GM19025 (cell line): ENCODE measurements around the gene SMIM36.
"Not testable (repeated sequence)": the region's sequence is repeated elsewhere in the genome, so short reads cannot be mapped to it uniquely, and the experiment has no call there.

Experiments
- ATAC-seq: cut with Tn5 transposase; IDR thresholded peaks from one replicate; pipeline ENCODE4 v1.9.1; 2021; ENCODE audit warnings: mild to moderate bottlenecking, low read depth, moderate library complexity; ENCODE audit not compliant: unreplicated experiment

Gene SMIM36

DNA sequence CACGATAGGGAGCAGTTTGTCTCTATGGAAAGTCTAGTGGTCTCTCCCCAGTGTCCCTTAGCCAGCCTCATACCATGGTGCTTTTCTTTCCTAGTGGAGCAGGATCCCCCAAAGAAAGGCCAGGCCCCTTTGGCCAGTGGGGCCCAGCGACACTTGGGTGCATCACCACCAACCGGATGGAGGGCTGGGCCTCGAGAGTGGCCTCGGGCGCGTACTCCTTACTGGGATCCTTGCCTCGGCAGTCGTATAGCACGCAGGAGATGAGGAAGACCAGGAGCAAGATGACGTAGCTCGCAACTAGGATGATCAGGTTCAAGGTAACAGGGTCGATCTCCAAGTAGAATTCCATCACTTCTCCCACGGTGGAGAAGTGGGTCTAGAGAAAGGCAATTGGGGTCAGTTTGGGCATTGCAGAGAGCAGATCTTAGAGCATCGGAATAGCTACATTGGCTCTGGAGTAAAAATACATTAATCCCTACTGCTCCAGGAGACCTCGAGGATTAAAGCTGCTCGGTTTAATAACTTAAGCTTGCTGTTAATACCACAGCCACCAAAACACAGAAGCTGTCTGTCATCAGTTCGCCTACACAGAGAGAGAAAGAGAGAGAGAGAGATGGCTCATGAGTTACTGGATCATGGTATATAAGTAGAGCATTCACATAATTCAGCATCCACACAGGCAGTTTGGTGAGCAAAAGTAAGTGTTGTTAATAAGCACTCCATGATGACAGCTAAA, at the start of gene SMIM36:
Gene SMIM36, minus strand, starts transcription at position 467 of the 736 bp plus-strand sequence.
- no peak for ATAC-seq

DNA sequence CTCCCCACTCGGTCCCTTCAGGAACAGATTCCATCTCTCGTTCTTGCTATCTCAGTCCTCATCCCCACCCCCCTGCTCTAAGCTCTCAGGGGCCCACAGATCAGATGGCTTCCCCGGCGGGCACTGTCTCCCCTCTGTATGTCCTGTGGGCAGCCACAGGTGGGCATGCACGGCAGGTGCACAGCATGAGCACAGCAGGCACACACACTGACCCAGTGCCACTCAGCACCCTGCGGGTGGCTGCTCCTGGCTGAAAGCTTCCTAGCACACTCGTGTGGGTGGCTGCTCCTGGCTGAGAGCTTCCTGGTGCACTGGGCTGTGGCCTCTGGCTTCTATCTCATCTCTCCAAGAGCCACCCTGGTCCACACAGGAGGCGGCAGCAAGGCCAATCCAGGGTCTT, 44.5 kb upstream of the SMIM36 start:
- no peak for ATAC-seq

DNA sequence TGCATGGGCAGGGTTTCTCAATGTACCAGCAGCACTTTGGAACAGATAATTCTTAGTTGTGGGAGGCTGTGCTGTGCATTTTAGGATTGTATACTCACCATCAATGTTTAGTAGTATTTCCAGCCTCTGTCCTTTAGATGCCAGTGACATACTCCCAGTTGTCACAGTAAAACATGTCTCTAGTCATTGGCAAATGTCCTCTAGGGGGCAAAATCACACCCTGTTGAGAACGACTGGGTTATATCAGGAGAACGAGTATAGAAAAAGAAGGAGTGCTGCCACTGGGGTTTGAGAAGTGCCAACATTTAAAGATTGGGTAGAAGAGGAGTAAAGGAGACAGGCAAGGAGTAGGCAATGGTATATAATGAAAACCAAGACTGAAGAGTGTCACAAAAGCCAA, 37.9 kb upstream of the SMIM36 start:
- ATAC-seq, result no peak

DNA sequence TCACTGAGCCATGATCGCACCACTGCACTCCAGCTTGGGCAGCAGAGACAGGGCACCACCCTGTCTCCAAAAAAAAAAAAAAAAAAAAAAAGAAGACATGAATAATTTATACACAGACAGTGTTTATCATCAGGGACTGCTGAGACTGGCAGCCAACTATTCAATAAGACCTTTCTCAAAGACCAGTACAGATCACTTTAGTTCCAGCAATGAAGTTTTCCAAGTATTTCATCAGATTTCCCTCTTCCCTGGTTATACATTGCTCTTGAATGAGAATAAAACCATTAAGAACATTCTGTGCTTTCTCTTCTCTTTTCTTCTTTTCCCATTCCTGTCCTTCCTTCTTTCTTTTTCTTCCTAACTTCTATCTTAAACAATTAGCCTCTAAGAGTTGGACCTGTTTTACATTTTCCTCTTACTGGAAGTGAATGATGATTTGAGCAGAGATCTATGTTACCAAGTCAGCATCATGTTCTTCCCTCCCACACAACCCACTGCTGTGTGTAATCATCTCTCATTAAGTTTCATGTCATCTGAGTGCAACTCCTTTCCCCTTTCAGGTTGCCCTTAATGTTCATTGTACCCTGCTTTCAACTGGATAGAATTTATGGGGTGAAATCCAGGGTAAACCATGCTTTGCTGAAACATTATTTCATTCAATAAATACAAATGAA, 35.9 kb upstream of the SMIM36 start:
- no peak for ATAC-seq

DNA sequence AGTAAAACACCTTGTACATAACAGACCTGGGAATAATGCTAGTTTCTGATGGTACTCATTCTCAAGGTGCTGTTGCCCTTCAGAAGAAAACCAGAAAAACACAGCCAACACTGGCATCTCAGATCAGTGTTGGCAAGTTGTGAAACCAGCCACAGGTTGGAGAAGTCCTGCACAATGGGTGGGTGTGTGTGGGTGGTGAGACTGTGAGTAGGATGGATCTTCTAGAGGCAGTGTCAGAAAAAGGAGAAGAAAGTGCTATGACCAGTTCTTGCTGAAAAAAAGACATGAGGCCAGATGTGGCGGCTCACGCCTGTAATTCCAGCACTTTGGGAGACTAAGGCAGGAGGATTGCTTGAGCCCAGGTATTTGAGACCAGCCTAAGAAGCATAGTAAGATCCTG, 35.2 kb upstream of the SMIM36 start:
- ATAC-seq, result no peak

DNA sequence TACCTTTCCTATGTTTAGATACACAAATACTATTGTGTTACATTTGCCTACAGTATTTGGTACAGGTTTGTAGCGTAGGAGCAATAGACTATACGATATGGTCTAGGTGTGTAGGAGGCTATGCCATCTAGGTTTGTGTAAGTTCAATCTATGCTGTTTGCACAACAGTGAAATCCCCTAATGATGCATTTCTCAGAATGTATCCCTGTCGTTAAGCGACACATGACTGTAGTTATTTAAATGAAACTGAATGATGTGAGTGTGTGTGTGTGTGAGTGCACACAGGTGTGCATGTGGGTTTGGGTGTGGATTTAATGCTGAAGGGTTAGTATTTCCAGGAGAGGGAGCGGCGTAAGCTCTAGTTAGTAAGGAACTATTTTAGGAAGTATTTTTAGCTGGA, 34.6 kb upstream of the SMIM36 start:
- ATAC-seq, result no peak

DNA sequence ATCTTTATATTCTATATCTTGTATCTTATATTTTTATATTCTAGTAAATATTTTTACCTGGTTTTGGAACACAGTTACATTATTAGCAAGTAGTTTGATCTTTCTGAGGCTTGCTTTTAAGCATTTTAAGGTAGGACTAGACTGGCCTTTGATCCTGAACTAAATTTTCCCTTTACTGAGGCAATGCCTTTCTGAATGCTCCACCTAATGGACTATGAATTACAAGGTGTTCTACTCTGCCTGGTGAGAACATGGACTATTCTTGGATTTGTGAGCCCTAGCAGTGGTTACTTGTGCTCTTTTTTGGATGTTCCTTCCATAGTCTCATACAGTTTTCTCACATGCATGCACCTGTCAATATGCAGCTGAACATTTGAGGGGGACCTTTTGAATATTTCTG, 32.5 kb upstream of the SMIM36 start:
- no peak for ATAC-seq

DNA sequence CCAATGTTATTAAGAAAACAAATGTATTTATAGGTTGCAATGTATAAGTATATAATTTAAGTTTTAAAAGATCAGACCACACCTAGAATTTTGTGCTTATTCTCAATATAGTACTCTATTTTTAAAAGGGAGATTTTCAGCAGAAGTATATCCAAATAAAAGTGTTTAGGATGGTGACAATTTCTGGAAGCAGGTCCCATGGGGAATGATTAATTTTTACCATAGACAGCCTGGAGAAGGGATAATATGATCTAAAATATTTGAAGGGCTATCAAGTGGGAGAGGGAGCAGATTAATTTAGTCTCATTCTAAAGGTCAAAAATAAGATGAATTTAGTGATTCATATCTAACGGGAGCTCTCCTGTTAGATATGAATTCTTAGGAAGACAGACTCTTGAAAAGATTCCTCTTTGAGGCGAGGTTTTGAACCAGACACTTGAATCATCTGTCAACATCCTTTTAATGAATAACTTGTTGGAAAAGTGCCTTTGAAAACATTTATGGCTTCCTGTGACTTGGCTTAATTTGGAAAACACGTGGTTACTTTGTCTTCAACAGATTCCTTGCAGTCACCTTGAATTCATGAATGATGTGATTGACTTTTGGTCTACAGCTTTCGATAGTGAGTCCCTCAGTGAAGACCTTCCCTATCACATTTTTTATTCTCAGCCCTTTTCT, 29.3 kb upstream of the SMIM36 start:
- ATAC-seq, result no peak

DNA sequence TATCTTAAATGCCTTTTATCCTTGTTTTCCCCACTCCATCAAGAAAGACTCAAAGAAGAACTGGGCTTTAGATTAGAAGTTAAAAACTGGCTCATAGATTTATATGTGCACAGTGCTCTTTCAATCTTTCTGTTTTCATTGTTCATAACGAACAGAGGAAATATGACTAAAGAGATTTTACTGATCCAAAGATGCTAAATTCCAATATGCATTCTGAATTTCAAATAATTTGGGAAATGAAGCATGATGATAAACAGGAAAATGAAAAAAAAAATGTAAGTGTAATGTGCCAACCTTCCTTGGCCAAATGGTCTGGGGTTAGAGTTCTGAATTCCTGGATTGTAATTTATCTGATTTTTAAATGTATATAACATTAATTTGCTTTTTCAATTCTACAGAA, 25.0 kb upstream of the SMIM36 start:
- no peak for ATAC-seq

DNA sequence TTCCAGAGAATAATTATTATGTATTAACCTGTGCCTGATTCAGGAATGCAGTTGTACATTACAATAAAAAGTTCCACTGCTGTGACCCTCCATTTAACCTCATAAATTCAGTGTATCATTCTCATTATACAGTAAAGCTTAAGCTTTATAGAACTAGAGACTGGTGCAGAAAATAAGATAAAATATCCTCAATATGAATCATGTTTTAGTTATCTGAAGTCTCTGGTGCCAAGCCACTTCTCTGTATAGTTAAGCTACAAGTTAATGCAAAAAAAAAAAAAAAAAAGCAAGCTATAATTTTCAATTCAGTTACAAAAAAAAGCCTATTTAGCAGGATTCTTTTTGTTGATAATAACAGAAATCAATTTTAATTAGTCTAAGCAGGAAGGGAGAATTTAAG, 22.4 kb upstream of the SMIM36 start:
- ATAC-seq, result no peak

DNA sequence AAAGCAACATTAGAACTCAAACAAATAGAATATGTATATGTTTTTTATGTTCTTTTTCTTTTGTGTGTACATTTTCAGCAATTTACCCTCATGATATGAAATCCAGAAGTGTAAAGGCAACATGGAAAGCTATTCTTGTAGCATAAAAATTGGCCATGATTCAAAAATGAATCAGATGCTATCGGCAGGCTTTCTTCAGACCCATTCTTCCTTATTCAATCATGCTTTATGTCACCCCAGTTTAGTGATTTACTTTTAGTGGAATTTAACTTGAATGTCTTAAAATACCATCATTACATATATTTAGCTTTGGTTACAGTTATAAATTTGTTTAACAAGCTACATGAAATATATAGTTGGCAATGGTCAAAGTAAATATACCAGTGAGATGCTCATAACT, 21.4 kb upstream of the SMIM36 start:
- ATAC-seq, result no peak

DNA sequence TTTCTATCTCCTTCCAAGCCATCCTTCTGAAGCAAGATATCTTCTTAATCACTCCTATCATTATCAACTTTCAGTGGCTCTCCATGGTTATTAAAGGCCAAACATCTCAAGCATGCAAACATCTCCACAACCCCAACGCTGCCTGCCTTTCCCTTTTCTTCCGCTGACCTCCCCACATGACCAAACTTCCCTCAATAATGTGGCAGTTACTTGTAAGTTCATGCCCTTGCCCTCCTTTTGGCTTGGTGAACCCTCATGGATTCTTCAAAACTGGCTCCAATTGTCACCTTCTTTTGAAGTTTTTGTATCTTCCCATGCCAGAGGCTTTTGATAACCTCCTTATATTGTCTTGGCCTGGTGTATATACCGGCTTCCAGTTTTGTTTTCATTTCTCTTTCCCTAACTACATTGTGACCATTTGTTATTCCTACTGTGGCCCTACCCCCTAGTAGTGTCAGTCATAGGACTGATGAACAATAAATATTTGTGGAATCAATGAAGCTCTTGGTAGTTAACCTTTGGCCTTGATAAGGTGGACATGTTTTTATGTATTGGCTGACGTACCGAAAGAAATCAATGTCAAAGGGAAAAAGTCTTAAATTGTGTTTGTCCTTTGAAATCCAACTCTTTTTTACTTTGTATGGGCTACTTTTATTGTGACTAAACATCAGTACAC, 19.9 kb upstream of the SMIM36 start:
- no peak for ATAC-seq

DNA sequence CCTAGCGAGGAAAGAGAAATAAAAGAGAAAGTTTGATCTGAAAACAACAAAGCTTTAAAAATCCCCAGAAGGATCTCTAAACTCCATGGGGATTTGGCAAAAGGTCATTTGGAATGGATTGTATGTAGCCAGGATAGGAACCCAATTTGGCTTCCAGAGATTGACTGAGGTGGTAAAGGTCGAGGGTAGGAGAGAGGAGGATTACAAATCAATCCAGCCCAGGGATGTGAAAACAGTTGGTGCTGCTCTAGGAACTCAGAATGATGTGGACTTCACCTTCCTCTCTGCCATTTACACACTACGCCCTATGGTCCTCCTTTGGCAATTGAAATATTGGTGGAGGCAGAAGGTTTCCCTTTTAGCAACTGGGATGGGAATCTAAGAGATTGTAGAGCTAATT, 18.8 kb upstream of the SMIM36 start:
- ATAC-seq, result no peak

DNA sequence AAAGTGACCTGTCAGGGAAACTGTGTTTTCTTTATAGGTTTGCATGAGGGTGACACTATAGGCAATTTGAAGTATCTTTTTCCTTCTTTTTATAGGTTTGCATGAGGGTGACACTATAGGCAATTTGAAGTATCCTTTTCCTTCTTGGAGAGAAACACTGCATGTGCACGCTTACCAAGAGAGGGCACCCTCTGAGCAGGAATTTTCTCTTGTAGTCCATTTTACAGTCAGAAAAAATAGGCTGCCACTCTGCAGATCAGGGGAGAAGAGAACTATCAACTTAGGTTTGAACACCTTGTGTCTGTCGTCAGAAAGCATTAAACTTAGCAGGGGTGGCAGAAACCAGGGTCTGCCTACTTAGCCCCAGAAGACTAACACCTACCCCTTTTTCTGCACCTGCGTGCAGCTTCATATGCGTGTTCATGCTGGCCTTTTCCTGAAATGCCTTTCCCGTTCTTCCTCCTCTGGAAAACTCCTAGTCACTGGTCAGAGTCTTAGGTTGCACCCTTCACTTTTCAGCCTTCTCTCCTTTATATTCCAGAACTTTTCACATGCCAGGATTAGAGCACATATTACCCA, 16.4 kb upstream of the SMIM36 start:
- no peak for ATAC-seq

DNA sequence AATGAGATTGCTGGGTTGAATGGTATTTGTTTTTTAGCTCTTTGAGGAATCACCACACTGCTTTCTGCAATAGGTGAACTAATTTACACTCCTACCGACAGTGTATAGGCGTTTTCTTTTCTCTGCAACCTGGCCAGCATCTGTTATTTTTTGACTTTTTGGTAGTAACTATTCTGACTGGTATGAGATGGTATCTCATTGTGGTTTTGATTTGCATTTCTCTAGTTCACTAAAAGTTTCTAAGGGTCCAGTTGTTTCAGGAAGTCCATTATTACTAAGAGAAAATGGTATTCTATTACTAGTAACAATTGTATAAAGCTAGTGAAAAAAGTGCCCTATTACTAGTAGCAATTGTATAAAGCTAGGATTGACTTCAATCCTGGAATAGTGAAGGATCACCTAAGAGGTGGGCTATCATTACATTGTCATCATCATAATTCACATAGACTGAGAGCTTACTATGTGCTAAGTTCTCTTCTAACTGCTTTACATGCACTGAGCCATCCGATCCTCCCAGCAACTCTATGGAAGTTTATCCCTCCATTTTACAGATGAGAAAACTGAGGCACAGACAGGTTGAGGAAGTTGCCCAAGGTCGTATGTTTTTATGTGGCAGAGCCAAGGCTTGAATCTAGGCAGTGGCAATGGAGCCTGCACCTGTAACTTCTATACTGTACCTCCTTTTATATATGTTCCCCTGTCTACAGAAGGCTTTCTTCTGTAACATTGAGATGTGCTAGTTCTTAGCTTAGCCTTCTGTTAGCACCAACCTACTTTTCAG, 13.4 kb upstream of the SMIM36 start:
- ATAC-seq, result no peak

DNA sequence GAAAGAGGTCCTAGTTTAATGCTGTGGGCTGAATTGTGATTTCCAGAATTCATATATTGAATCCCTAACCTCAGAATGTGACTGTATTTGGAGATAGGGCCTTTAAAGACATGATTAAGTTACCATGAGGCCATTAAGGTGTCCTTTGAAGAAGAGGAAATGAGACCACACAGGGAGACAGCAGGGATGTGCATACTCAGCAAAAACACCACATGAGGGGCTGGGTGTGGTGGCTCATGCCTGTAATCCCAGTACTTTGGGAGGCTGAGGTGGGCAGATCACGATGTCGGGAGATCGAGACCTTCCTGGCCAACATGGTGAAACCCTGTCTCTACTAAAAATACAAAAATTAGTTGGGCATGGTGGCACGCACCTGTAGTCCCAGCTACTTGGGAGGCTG, 11.8 kb upstream of the SMIM36 start:
- not testable (repeated sequence) for ATAC-seq

DNA sequence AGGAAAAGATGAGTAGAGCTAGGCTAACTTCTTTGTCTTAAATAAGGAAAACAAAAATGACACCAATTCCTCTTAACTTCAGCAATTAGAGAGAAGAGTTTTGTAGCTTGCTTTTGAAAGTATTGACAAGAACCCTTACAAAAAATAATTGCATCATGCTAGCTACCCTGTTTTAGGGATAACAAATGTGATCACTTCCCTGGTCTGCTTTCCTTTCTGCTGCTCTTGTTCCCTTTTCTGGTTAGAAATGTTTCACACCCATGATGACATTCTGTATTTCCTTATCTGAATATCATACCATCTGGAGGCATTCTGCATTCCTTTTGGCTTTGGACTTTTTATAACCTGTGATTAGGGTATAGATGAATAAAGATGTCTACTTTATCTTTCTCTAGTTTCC, 9.9 kb upstream of the SMIM36 start:
- no peak for ATAC-seq

DNA sequence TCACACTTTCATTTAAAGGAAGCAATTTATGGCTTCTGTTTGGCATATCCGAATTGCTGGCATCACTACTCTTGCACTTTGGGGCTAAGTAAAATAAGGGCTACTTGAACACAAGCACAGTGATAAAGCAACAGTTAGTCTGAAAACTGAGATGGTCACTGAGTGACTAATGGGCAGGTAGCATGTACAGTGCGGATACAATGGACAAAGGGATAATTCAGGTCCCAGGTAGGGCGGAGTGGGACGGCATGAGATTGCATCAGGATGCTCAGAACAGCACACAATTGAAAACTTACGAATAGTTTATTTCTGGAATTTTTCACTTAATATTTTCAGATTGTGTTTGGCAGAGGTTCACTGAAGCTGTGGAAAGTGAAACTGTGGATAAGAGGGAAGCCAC, 9.2 kb upstream of the SMIM36 start:
- no peak for ATAC-seq

DNA sequence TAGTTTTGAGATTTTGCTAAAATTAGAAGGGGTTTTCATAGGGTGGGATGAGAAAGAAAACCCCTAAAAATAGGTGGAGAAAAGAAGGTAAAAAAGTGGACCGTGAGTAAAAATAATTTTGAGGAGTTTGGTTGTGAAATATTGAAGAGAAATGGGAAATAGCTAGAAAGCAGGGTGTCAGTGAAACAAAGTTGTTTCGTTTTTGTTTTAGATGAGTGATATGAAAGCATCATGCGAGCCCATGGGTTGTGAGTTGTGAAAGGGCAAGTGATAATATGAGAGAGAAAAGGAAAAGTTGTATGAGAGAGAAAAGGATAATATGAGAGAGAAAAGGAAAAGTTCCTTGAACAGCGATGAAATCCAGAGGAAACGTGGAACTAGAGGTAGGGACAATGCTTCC, 7.3 kb upstream of the SMIM36 start:
- no peak for ATAC-seq

DNA sequence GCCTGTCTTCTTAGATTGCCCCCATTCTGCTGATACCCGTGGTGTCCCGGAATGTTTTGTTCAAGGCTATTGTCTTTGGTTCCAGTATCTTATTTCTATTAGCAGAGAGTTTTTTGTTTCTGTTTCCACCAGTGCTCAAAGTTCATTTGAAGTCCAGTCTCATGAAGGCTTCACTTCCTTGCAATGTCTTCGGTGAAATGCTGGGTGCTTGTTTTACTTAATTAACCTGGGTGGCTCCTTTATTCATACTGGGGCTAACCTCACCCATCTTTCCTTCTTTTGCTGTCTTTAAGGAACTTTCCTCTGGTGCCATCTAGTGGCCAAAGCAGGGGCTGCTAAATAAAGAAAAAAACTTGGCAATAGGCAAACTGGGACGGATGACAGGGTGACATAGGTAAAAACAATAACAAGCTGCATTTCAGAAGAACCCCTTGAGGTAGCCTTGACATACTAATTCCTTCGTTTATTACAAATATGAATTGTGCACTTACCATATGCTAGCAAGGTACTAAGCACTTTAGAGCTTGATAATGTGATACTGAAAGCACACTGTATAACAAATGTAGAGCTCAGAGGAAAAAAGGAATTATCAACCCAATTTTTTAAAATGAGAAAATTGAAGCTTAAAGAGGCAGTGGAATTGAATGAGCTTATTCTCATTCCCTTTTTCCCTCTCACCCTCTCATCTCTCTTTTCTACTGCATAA, 2.8 kb upstream of the SMIM36 start:
- ATAC-seq, result no peak
